HepG2 (cell line): ENCODE results near the gene CTDSP1. TPM values are rescaled to one million over a fixed set of nuclear protein-coding genes. Genes with fewer than 3 reads are reported as not detected.

Experiments used
- ARHGAP35 ChIP-seq: sonication (generic); formaldehyde crosslinking; IDR thresholded peaks from 2 replicates; pipeline ENCODE4 v1.9.0; 2022; ENCODE audit warnings: mild to moderate bottlenecking, inconsistent platforms, moderate library complexity, missing genetic modification reagents, borderline replicate concordance
- MED13 ChIP-seq: sonication (generic); formaldehyde crosslinking; IDR thresholded peaks from 2 replicates; pipeline ENCODE4 v1.5.0; 2020; ENCODE audit warnings: missing genetic modification reagents
- PHF8 ChIP-seq: sonication (generic); formaldehyde crosslinking; IDR thresholded peaks from 2 replicates; pipeline ENCODE4 v1.5.0; 2020; ENCODE audit warnings: missing genetic modification reagents
- PRDM4 ChIP-seq: sonication (generic); formaldehyde crosslinking; IDR thresholded peaks from 2 replicates; pipeline ENCODE4 v1.9.0; 2021; ENCODE audit warnings: missing genetic modification reagents, borderline replicate concordance
- REXO4 ChIP-seq: sonication (generic); formaldehyde crosslinking; IDR thresholded peaks from 2 replicates; pipeline ENCODE4 v1.8.0; 2022; ENCODE audit warnings: missing genetic modification reagents, mild to moderate bottlenecking, borderline replicate concordance
- THAP9 ChIP-seq: sonication (generic); formaldehyde crosslinking; IDR thresholded peaks from 2 replicates; pipeline ENCODE4; 2020; ENCODE audit warnings: missing genetic modification reagents, mild to moderate bottlenecking, borderline replicate concordance
- ZKSCAN8 ChIP-seq: IDR thresholded peaks from 2 replicates; pipeline ENCODE4 v1.6.1; 2016; ENCODE audit warnings: borderline replicate concordance, missing genetic modification reagents, missing compliant biosample characterization
- ZNF567 ChIP-seq: sonication (generic); formaldehyde crosslinking; IDR thresholded peaks from 2 replicates; pipeline ENCODE4 v1.8.1; 2023; ENCODE audit warnings: mild to moderate bottlenecking, missing genetic modification reagents, borderline replicate concordance
- ZNF878 ChIP-seq: sonication (generic); formaldehyde crosslinking; IDR thresholded peaks from 2 replicates; pipeline ENCODE4 v1.8.1; 2023; ENCODE audit warnings: mild to moderate bottlenecking, missing genetic modification reagents, moderate library complexity
- polyA plus RNA-seq, 8 experiments: library from polyadenylated mRNA; depleted of rRNA in 3 of 8; stranded (reverse) in 7 of 8; unstranded in 1 of 8; fragments of >200 nt; fragmentation: Illumina TruSeq in 4 of 8; extraction: Trizol in 4 of 8; gene quantifications; 2 replicates each; pipeline versions ENCODE4 v1.2.1 to v1.2.3, GENCODE V29; 2011 to 2016; ENCODE audit warnings: low read depth in 4 of 8, missing spikeins in 1 of 8, mixed read lengths in 1 of 8; ENCODE audit not compliant: insufficient read depth in 1 of 8
- total RNA-seq, 5 experiments: library from RNA; depleted of rRNA; stranded (reverse); fragments of >200 nt; fragmentation: Illumina TruSeq; extraction: Trizol; gene quantifications; 2 replicates each; pipeline ENCODE4 v1.2.3, GENCODE V29; 2016; ENCODE audit warnings: low read depth in 1 of 5
- TF ChIP-seq, protein P1 (sequence below): sonication (generic); formaldehyde crosslinking; IDR thresholded peaks from 2 replicates; pipeline ENCODE4 v1.4.0; 2020; ENCODE audit warnings: mild to moderate bottlenecking, missing genetic modification reagents
- TF ChIP-seq, protein P2 (sequence below): sonication (generic); formaldehyde crosslinking; IDR thresholded peaks from 2 replicates; pipeline ENCODE4 v1.4.0; 2020; ENCODE audit warnings: missing genetic modification reagents

The CTDSP1 gene
- total and polyA plus RNA-seq, 2 of the 13 experiments (the other 11 are each of a cell fraction or from before 2014, with no cell fraction given): 91.0 to 268 TPM

- TF ChIP-seq ZNF567 (CRISPR knock-in tag): peak; percentile 87; the same call in 1 of the 2 replicates
- peak; percentile 64; the same call in 1 of the 2 replicates for TF ChIP-seq THAP9 (CRISPR knock-in tag)
- TF ChIP-seq ZNF878 (CRISPR knock-in tag): peak; percentile 89
- peak; percentile 47 for TF ChIP-seq PHF8 (CRISPR knock-in tag)
- TF ChIP-seq REXO4 (CRISPR knock-in tag): no peak
- TF ChIP-seq ARHGAP35: peak; percentile 89
- TF ChIP-seq MED13 (CRISPR knock-in tag): peak; percentile 86; the same call in 1 of the 2 replicates
- peak; percentile 75 for TF ChIP-seq ZKSCAN8
- TF ChIP-seq, protein P1, sequence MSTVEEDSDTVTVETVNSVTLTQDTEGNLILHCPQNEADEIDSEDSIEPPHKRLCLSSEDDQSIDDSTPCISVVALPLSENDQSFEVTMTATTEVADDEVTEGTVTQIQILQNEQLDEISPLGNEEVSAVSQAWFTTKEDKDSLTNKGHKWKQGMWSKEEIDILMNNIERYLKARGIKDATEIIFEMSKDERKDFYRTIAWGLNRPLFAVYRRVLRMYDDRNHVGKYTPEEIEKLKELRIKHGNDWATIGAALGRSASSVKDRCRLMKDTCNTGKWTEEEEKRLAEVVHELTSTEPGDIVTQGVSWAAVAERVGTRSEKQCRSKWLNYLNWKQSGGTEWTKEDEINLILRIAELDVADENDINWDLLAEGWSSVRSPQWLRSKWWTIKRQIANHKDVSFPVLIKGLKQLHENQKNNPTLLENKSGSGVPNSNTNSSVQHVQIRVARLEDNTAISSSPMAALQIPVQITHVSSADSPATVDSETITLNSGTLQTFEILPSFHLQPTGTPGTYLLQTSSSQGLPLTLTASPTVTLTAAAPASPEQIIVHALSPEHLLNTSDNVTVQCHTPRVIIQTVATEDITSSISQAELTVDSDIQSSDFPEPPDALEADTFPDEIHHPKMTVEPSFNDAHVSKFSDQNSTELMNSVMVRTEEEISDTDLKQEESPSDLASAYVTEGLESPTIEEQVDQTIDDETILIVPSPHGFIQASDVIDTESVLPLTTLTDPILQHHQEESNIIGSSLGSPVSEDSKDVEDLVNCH: peak; percentile 90; the same call in 1 of the 2 replicates
- TF ChIP-seq, protein P2, sequence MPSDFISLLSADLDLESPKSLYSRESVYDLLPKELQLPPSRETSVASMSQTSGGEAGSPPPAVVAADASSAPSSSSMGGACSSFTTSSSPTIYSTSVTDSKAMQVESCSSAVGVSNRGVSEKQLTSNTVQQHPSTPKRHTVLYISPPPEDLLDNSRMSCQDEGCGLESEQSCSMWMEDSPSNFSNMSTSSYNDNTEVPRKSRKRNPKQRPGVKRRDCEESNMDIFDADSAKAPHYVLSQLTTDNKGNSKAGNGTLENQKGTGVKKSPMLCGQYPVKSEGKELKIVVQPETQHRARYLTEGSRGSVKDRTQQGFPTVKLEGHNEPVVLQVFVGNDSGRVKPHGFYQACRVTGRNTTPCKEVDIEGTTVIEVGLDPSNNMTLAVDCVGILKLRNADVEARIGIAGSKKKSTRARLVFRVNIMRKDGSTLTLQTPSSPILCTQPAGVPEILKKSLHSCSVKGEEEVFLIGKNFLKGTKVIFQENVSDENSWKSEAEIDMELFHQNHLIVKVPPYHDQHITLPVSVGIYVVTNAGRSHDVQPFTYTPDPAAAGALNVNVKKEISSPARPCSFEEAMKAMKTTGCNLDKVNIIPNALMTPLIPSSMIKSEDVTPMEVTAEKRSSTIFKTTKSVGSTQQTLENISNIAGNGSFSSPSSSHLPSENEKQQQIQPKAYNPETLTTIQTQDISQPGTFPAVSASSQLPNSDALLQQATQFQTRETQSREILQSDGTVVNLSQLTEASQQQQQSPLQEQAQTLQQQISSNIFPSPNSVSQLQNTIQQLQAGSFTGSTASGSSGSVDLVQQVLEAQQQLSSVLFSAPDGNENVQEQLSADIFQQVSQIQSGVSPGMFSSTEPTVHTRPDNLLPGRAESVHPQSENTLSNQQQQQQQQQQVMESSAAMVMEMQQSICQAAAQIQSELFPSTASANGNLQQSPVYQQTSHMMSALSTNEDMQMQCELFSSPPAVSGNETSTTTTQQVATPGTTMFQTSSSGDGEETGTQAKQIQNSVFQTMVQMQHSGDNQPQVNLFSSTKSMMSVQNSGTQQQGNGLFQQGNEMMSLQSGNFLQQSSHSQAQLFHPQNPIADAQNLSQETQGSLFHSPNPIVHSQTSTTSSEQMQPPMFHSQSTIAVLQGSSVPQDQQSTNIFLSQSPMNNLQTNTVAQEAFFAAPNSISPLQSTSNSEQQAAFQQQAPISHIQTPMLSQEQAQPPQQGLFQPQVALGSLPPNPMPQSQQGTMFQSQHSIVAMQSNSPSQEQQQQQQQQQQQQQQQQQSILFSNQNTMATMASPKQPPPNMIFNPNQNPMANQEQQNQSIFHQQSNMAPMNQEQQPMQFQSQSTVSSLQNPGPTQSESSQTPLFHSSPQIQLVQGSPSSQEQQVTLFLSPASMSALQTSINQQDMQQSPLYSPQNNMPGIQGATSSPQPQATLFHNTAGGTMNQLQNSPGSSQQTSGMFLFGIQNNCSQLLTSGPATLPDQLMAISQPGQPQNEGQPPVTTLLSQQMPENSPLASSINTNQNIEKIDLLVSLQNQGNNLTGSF (CRISPR knock-in tag): no peak; the same call in 1 of the 2 replicates
- peak; percentile 97; the same call in 1 of the 2 replicates for TF ChIP-seq PRDM4 (CRISPR knock-in tag)
Observed at GRCh38 chr2:218397820-218398436, 1.7 kb upstream of the CTDSP1 start (continued).
